ENCODE measurements around the gene SAMD3.
"Not testable (repeated sequence)": the region's sequence is repeated elsewhere in the genome, so short reads cannot be mapped to it uniquely, and the experiment has no call there.

SAMD3 gene

GRCh38 chr6:130222775-130223174 lies at the start of gene SAMD3:
Gene SAMD3 (minus strand): TSS chr6:130222951. CDS start chr6:130215273, 7,678 bp downstream.
- DNase-seq, result peak in 1 of 2 donors; percentile 53

- no peak for DNase-seq
These were observed 47.4 kb upstream of the SAMD3 start for GRCh38 chr6:130269969-130270635.

DNA sequence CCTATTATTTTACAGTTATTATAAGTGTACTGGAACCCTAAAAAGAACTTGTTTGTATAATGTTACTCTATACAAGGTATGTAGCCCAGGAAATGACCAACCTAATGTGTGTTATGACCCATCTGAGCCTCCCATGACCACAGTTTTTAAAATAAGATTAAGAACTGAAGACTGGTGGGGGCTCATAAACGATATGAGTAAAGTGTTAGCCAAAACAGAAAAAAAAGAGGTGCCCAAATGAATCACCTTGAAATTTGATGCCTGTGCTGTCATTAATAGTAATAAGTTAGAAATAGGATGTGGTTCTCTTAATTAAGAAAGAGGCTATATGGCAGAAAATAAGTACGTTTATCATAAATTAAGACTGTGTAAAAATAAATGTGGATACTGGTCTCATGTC lies 42.8 kb upstream of the SAMD3 start:
- DNase-seq, result not testable (repeated sequence)

- no peak for DNase-seq
These were observed 39.3 kb upstream of the SAMD3 start for GRCh38 chr6:130262008-130262407.

DNA sequence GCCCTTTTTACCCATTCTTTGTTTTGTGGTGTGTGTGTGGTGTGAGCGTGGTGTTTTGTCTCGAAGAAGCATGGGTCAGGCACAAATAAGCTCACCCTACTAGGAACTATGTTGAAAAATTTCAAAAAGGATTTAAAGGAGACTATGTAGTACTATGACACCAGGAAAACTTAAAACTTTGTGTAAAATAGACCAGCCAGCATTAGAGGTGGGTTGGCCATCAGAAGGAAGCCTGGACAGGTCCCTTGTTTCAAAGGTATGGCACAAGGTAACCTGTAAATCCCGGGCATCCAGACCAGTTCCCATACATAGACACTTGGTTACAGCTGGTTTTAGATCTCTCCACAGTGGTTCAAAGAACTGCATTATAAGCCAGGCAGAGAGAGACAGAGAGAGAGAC lies 38.8 kb upstream of the SAMD3 start:
- DNase-seq, result not testable (repeated sequence)

DNA sequence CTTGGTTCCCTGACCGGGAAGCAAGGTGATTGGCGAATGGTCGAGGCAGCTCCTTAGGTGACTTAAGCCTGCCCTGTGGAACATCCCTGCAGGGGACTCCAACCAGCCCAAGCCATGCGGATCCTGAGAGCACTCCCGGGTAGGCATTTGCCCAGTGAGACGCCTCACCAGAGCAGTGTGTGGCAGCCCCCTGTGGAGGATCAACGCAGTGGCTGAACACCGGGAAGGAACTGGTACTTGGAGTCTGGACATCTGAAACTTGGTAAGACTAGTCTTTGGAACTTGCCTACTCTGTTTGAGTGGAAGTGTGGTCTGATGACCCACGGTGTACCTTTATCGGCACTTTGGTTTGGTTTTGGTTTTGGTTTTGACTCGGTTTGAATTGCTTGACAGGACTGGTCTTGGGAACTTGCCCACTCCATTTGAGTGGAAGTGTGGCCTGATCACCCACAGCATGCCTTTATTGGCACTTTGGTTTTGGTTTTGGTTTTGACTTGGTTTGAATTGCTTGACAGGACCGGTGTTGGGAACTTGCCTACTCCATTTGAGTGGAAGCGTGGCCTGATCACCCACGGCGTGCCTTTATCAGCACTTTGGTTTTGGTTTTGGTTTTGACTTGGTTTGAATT lies 38.0 kb upstream of the SAMD3 start:
- peak; percentile 27 to 50 for DNase-seq

DNA sequence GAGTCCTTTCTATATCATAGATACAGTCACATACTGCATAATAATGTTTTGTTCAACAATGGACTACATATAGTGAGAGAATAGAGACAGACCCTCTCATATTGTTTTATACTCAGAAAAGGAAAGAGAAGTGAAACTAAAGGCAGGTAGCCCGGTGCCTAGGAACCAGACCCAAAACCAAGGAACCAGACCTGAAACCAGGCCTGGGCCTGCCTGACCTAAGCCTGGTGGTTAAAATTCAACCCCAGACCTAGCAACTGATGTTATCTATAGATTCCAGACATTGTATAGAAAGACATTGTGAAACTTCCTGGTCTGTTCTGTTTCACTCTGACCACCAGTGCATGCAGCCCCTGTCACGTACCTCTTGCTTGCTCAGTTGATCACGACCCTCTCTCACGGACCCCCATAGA lies 37.3 kb upstream of the SAMD3 start:
- DNase-seq, result peak; percentile 23 to 48

- DNase-seq, result no peak
These were observed 36.8 kb upstream of the SAMD3 start for GRCh38 chr6:130259557-130259956.

DNA sequence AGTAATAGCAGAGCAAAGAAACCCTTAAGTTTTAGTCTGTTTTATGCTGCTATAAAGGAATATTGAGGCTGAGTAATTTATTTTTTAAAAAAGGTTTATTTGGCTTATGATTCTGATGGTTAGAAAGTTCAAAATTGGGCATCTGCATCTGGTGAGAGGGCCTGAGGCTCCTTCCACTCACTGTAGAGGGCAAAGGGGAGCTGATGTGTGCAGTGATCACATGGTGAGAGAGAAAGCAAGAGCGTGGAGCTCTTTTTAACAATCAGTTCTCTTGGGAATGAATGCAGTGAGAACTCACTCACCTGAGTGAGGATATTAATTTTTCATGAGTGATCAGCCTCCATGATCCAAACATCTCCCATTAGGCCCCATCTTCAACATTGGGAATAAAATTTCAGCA lies 36.4 kb upstream of the SAMD3 start:
- no peak for DNase-seq

- no peak for DNase-seq
These were observed 29.9 kb upstream of the SAMD3 start for GRCh38 chr6:130252527-130253237.

GRCh38 chr6:130245267-130245666 lies 22.5 kb upstream of the SAMD3 start:
- DNase-seq, result no peak

DNA sequence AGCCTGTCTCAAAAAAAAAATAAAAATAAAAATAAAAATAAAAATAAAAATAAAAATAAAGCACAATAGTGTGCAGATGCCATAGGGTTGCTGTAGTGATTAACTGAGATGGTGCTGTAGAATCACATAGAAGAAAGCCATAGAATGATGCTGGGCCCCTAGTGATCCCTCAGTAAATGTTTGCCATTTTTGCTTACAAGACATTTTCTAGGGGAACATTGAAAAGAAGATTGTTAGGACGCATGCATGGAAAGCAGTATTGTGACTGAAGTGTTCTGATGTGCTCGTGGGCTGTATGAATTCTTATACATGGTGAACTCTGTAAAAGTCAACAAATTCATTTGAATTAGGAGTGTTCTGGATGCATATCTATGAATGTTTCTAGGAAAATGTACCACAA lies 22.0 kb upstream of the SAMD3 start:
- DNase-seq, result no peak

DNA sequence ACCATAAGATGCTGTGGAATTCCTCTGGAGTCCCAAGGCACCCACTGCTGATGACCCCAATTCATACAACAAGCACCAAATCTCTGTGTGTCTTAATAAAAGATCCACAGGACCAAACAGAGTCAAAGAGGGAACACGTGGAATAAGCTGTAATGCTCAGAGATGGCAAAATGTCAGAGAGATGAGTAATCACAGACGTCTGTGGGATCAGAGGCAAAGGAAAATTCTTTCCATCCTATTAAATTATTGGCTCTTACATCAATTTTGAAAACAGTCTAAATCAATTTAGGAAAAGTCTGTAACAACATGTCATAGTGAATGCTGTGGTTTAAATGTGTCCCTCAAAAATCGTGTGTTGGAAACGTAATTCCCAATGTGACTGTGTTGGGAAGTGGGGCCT lies 17.5 kb upstream of the SAMD3 start:
- DNase-seq, result no peak

DNA sequence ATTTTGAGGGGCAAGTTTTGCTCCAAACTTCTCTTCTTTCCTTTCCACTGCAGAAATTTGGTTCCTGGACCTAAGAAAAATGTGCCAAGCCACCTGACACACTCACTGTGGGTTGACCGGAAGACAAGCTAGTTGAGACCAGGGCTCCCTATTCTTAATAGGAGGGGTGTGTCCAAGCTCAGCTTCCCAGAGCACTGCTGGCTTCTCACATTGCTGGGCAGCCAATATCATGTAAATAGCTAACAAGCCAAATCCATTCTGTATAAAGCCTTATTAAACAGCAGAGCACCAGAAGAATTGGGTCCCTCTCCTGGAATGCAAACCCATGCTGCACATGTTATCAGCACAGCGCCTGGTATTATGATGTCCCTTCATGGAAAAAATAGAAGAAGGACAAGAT lies 17.0 kb upstream of the SAMD3 start:
- no peak for DNase-seq

GRCh38 chr6:130233330-130233729 lies 10.6 kb upstream of the SAMD3 start:
- DNase-seq, result no peak

GRCh38 chr6:130230531-130230930 lies 7.8 kb upstream of the SAMD3 start:
- not testable (repeated sequence) for DNase-seq

DNA sequence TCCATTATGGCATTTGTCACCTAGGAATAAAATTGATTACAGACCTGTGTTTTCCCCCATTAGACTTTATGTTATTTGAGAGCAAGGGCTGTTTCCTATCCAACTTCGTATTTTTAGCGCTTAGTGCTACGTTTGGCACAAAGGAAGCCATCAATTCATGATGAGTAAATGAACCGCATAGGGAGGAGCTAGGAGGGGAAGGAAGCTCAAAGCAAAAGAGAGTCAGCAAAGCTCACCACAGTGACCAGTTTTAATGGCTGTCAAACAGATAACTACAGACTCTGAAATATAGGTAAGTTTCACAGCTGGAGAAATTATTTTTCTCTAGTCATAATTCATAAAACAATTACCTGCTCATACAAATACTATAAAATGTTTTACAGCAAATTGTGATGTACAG lies 6.9 kb upstream of the SAMD3 start:
- DNase-seq, result peak in 1 of 2 donors; percentile 28

GRCh38 chr6:130223508-130223907 lies 757 bp upstream of the SAMD3 start:
- DNase-seq, result peak; percentile 71 to 81

GRCh38 chr6:130218134-130218533 lies 4.6 kb downstream of the SAMD3 start:
- DNase-seq, result no peak

GRCh38 chr6:130216620-130217019 lies 6.1 kb downstream of the SAMD3 start:
- DNase-seq, result peak in 1 of 2 donors; percentile 43

GRCh38 chr6:130215526-130215925 lies 7.2 kb downstream of the SAMD3 start:
- peak; percentile 39 to 80 for DNase-seq

DNA sequence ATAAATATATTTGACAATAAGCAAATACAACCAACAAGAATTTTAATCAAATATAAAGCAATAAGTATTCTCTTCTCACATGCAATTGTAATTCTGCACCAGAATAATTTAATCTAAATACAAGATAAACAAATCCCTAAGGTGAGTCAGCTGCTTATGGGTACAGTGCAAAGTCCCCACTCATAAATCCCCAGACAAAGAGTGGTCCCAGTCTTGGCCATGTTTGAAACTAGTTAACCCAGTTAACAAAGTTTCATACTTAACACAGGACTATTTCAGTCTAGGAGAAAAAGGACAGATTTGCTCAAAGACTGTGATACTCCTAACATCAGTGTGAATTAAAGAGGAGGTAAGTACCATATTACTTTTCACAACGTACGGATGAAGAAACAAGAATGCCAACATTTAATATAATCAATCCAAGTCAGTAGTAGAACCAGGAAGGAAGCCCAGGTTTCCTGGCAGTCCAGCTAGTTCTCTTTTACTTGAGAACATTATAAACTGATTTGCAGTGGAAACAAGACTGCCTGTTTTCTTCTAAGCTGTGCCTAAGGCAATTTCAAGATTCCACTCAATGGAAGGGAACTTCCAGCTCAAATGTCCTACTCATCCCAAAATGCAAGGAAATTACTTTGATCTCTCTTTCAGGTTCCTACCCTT lies 10.4 kb downstream of the SAMD3 start:
- no peak for DNase-seq

DNA sequence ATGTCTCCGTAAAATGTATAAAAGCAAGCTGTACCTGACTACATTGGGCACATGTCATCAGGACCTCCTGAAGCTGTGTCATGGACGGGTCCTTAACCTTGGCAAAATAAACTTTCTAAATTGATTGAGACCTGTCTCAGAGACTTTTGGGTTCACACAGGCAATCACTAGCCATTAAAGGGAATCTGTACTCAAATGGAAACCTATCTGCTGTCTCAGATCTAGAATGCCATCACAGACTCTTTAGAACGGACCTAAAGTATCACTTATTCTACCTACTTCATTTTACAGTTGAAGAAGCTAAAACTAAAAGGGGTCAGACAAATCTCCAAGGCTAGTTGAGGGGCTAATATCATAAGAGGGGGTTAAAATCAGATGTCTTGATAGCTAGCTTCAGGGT lies 11.1 kb downstream of the SAMD3 start:
- DNase-seq, result no peak
